Gastroesophageal sphincter (tissue), 4 donors: ENCODE measurements around the gene ADARB1. TPM values are rescaled to one million over a fixed set of nuclear protein-coding genes. Genes with fewer than 3 reads are reported as not detected.
A peak's percentile ranks its signal among the peaks of the same experiment; 100 is the strongest.

ENCODE experiments used
- ATAC-seq: fragments of 150-250 bp; one replicate; pipeline ENCODE4 v1.9.1; 2016; ENCODE audit warnings: mild to moderate bottlenecking, moderate library complexity
- H3K27ac ChIP-seq, 4 donors: fragments of 200-600 bp; sonication (generic) in 3 of 4; 1 replicate in 3 of 4; 2 replicates in 1 of 4; pipeline ENCODE4 v1.5.1; 2016 to 2019
- H3K27me3 ChIP-seq: fragments of 200-600 bp; sonication (generic); one replicate; pipeline ENCODE4 v1.5.1; 2019
- H3K36me3 ChIP-seq, 2 donors: fragments of 200-600 bp; sonication (generic); one replicate each; pipeline ENCODE4 v1.5.1; 2019; ENCODE audit warnings: control low read depth in 1 of 2
- H3K4me1 ChIP-seq, 3 donors: fragments of 200-600 bp; sonication (generic); 1 replicate in 2 of 3; 2 replicates in 1 of 3; pipeline ENCODE4 v1.5.1; 2016 to 2019; ENCODE audit warnings: control low read depth in 2 of 3
- H3K4me3 ChIP-seq, 2 donors: fragments of 200-600 bp; sonication (generic); one replicate each; pipeline ENCODE4 v1.5.1; 2019; ENCODE audit warnings: mild to moderate bottlenecking in 1 of 2, moderate library complexity in 1 of 2
- H3K9me3 ChIP-seq, 3 donors: fragments of 200-600 bp; sonication (generic); one replicate each; pipeline ENCODE4 v1.5.1; 2017 to 2019; ENCODE audit warnings: control low read depth in 2 of 3
- EP300 ChIP-seq: sonication (generic); formaldehyde crosslinking; IDR thresholded peaks from one replicate; pipeline ENCODE4 v1.6.1; 2017; ENCODE audit warnings: antibody characterized with exemption, mild to moderate bottlenecking
- POLR2A ChIP-seq, 2 donors: fragments of 450-650 bp; IDR thresholded peaks; one replicate each; pipeline ENCODE4 v1.6.1; 2017; ENCODE audit warnings: antibody characterized with exemption in 2 of 2, mild to moderate bottlenecking in 2 of 2, moderate library complexity in 1 of 2
- POLR2AphosphoS5 ChIP-seq: sonication (generic); formaldehyde crosslinking; IDR thresholded peaks from one replicate; pipeline ENCODE4 v1.6.1; 2017; ENCODE audit warnings: antibody characterized with exemption
- WGBS, 2 donors: methylation state at CpG; one replicate each; pipeline ENCODE4 v1.1.5; 2018; ENCODE audit warnings: low coverage in 1 of 2; 5-methylcytosine and 5-hydroxymethylcytosine counted together
- total RNA-seq, 4 donors: library from RNA; depleted of rRNA; stranded (reverse); fragments of >200 nt; gene quantifications; one replicate each; pipeline ENCODE4 v1.1.0, GENCODE V29; 2016
- TF ChIP-seq, protein P1 (sequence below), 4 experiments: fragments of 200-600 bp in 2 of 4; fragments of 450-650 bp in 2 of 4; sonication (generic) in 1 of 4; IDR thresholded peaks; one replicate each; pipeline ENCODE4 v1.5.1; 2017 to 2019; ENCODE audit warnings: antibody characterized with exemption in 4 of 4, mild to moderate bottlenecking in 2 of 4, moderate library complexity in 2 of 4

The ADARB1 gene
- total RNA-seq, 4 donors from 2014 or later, result 136 to 228 (median 181) TPM

DNA sequence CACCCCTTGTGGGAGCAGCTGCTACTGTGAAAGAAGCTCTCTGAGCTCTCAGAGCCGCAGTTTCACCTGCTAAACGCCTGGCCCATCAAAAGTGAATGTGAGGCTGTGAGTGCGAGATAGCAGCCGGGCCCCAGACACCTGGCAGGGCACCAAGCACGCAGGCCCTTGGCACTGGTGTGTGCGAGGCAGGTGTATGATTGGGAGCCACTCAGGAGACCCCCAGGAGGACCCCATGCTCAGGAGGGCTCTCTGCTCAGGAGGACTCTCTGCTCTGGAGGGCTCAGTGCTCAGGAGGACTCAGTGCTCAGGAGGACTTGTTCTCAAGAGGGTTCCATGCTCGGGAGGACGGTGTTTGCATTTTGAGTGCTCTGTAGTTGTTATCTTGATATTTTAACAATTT lies 14.3 kb upstream of the ADARB1 start:
- no peak for TF ChIP-seq POLR2AphosphoS5
- TF ChIP-seq, protein P1, sequence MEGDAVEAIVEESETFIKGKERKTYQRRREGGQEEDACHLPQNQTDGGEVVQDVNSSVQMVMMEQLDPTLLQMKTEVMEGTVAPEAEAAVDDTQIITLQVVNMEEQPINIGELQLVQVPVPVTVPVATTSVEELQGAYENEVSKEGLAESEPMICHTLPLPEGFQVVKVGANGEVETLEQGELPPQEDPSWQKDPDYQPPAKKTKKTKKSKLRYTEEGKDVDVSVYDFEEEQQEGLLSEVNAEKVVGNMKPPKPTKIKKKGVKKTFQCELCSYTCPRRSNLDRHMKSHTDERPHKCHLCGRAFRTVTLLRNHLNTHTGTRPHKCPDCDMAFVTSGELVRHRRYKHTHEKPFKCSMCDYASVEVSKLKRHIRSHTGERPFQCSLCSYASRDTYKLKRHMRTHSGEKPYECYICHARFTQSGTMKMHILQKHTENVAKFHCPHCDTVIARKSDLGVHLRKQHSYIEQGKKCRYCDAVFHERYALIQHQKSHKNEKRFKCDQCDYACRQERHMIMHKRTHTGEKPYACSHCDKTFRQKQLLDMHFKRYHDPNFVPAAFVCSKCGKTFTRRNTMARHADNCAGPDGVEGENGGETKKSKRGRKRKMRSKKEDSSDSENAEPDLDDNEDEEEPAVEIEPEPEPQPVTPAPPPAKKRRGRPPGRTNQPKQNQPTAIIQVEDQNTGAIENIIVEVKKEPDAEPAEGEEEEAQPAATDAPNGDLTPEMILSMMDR (IDR thresholded peaks at IDR 0.05), result no peak
- TF ChIP-seq EP300, result no peak
- no peak for TF ChIP-seq POLR2A (IDR thresholded peaks at IDR 0.05)
- ATAC-seq, result no peak
- H3K27me3 ChIP-seq, result no peaks in the 10 kb centered on the region
- H3K4me3 ChIP-seq, result no peak overlapping the region
- no peaks in the 10 kb centered on the region for H3K4me1 ChIP-seq
- 93% methylated on average over 2 of the region's 8 CpGs; no CpG with 5 or more reads in 1 of the 2 donors for WGBS, 2 donors
- H3K27ac ChIP-seq, result no peak overlapping the region
- H3K36me3 ChIP-seq, result no peaks in the 10 kb centered on the region
- no peaks in the 10 kb centered on the region for H3K9me3 ChIP-seq

DNA sequence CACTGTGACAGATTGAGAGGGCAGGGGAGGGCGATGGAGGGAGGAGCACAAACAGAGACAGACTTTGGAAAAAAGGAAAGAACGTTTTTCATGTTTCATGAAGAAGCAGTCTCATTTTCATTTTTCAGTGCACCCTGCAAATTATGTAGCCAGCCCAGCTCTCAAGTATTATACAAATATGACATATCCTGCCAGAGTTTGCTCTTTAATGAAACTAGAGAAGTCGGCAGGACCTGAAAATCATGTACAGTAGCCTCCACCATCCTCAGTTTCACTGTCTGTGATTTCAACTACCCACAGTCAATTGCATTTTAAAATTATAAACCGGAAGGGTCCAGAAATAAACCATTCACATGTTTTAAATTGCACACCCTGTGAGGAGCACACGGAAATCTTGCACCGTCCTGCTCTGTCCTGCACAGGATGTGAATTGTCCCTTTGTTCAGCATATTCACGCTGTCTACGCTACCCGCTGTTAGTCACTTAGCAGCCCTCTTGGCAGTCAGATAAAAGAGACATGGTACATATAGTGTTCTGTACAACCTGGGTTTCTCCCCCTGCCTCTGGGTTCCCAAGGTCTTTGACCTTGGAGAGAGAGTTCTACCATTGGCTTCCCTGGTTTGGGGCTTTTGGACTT lies 13.6 kb upstream of the ADARB1 start:
- H3K36me3 ChIP-seq, result no peaks in the 10 kb centered on the region
- H3K4me1 ChIP-seq, result no peaks in the 10 kb centered on the region
- ATAC-seq, result no peak
- no peak overlapping the region for H3K27ac ChIP-seq
- 63 to 74% methylated on average over 7 to 8 of the region's 9 CpGs for WGBS, 2 donors
- H3K9me3 ChIP-seq, result no peaks in the 10 kb centered on the region
- no peak overlapping the region for H3K4me3 ChIP-seq
- TF ChIP-seq POLR2A (IDR thresholded peaks at IDR 0.05) (no peak), EP300 (no peak), POLR2AphosphoS5 (no peak)
- H3K27me3 ChIP-seq, result no peaks in the 10 kb centered on the region

DNA sequence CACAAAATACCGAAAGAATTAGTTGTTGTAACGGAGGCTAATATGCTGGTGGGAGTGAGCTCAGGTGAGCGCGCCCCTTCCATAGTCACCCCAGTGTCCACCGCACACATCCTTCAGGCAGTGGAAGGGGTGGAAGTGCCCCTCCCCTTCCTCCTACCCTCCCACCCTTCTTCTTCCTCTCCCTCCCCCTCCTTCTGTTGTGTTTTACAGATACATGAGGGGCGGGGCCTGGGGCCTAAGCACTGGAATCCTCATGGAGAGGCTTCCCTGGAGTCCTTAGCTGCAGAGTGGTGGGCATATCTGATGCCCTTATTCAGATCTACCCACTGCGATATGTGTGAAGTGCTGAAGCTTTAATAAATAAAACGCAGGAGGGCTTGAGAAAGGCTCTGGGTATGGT lies 10.3 kb upstream of the ADARB1 start:
- no peaks in the 10 kb centered on the region for H3K4me1 ChIP-seq
- 77 to 100% methylated on average over 3 to 5 of the region's 8 CpGs for WGBS, 2 donors
- H3K4me3 ChIP-seq, result no peak overlapping the region
- no peak for ATAC-seq
- no peak overlapping the region for H3K27ac ChIP-seq
- H3K9me3 ChIP-seq, result no peaks in the 10 kb centered on the region
- no peaks in the 10 kb centered on the region for H3K27me3 ChIP-seq
- no peaks in the 10 kb centered on the region for H3K36me3 ChIP-seq
- TF ChIP-seq EP300 (no peak), POLR2A (IDR thresholded peaks at IDR 0.05) (no peak), POLR2AphosphoS5 (no peak)
- TF ChIP-seq, protein P1 (IDR thresholded peaks at IDR 0.05), result no peak

DNA sequence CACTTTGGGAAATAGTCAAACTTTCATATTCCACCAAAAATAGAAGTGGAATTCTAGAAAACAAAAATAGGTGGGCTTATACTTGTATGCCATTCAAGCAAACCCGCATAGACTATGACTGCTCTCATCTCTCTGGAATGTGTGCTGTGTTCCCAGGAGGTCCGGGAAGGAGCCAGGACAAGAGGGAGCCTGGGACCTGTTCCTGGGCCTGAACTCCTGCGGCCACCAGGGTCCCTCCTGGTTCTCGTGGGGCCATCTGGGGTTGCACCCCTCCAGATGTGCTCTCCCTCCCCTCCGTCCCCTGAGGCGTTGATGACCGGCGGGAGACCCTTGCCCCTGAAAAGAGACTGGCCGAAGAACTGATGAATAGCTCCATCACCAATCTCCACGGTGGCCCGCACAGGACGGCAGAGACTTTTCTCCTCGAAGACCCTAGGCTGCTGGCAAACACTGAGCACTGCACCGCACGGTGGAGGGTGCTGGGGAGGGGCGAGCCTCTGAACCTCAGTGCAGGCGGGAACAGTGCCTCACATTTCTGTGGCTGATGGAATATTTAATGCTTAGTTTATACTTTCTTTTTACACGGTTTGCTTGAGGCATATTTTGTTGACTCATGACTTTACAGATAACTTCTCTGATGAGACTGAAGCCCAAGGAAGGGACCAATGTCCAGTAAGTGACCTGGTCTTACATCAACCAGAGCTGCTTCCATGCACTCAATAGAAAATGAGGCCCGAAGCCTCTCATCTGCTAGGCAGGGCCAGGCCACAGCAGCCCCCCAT lies 9.6 kb upstream of the ADARB1 start:
- H3K4me1 ChIP-seq, result no peaks in the 10 kb centered on the region
- no peaks in the 10 kb centered on the region for H3K9me3 ChIP-seq
- WGBS, 2 donors, result 55 to 73% methylated on average over 10 to 12 of the region's 19 CpGs
- peak; percentile 40 for TF ChIP-seq POLR2AphosphoS5
- TF ChIP-seq POLR2A (IDR thresholded peaks at IDR 0.05), result no peak
- no peak for TF ChIP-seq EP300
- TF ChIP-seq, protein P1 (IDR thresholded peaks at IDR 0.05), result peak in 1 of 4 experiments; percentile 20
- no peaks in the 10 kb centered on the region for H3K27me3 ChIP-seq
- H3K36me3 ChIP-seq, result no peaks in the 10 kb centered on the region
- H3K4me3 ChIP-seq, result no peak overlapping the region
- ATAC-seq, result peak; percentile 59
- no peak overlapping the region for H3K27ac ChIP-seq

DNA sequence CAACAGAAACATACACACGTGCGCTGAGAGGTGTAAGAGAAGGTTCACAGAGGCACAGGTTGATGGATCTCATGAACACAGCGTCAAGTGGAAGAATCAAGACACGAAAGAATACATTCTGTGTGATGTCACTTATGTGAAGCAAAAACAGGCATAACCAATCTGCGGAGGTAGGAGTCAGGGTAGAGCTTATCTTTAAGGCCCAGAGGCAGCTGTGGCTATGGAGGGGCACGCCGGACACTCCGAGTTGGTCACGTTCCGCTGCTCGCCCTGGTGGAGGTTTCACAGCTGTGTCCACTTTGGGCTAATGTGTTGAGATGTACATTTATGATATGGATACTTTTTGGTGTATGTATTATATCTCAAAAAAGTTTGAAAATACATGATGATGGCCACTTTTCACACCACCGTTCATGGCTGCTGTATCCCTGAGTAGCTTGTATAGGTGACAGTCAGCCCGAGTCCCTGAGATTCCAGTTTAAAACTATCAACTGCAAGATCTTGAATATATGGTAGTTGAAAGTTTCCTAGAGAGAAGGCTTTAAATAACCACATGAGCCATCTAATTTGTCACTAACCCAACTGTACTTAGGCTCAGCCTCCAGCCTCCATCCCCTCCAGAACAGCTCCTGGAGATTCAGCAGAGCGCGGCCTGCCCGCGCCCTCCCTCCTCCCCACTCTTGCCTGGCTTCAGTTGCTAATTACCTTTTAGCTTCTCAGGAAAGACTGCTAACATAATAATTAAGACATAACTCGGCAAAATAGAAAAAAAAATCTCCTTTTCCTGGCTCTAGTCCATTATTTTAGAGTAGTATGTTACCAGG lies 6.7 kb upstream of the ADARB1 start:
- Histone ChIP-seq H3K4me3 (no peak overlapping the region), H3K27me3 (no peaks in the 10 kb centered on the region), H3K27ac (no peak overlapping the region), H3K4me1 (peaks cover 0 to 3% (median 0%) of the 10 kb centered on the region in 3 donors), H3K9me3 (no peaks in the 10 kb centered on the region), H3K36me3 (peaks cover 0 to 5% of the 10 kb centered on the region in 2 donors)
- 81 to 87% methylated on average over 9 to 15 of the region's 18 CpGs for WGBS, 2 donors
- TF ChIP-seq POLR2A (IDR thresholded peaks at IDR 0.05) (no peak), POLR2AphosphoS5 (no peak)
- no peak for ATAC-seq
